ENCODE measurements around the gene GPR25. TPM values are rescaled to one million over a fixed set of nuclear protein-coding genes. Genes with fewer than 3 reads are reported as not detected.
A peak's percentile ranks its signal among the peaks of the same experiment; 100 is the strongest.

Gene GPR25
- total and polyA plus RNA-seq, 10 of the 15 experiments (the other 5 are each of a cell fraction or from before 2014, with no cell fraction given), result not detected

DNA sequence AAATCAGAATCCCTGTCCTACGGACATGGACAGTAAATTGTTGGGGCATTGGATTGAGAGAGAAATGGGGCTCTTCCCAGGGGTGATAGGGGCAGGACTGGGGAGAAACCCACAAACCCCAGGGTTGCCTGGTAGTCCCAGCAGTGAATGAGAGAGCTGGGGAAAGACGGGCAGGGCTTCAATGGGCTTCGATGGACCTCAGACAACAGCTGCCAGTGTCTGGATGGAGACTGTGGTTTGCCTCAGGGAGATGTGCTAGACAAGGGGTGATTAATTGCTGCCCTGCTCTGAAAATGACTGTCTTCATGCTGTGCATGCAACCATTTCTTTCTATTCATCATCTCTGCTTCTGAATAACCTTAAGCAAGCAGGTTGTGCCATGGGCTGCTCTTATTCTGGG, 7.4 kb downstream of the GPR25 start (continued):
- TF ChIP-seq FOXM1 (IDR thresholded peaks at IDR 0.05; ENCODE audit: low read depth, low read length) (peak; percentile 68; the same call in 1 of the 2 replicates), JUND (IDR thresholded peaks at IDR 0.05; ENCODE audit: low read depth, low read length) (peak; percentile 92), BHLHE40 (IDR thresholded peaks at IDR 0.05; ENCODE audit: borderline replicate concordance in 1 of 2, low read depth in 2 of 2, low read length in 1 of 2) (peak; percentile 48 to 73; a peak in 3 of 4 replicates), STAT3 (IDR thresholded peaks at IDR 0.05; ENCODE audit: low read depth, low read length) (peak; percentile 48; the same call in 1 of the 2 replicates), SPI1 (IDR thresholded peaks at IDR 0.05; ENCODE audit: borderline replicate concordance, insufficient read depth, low read depth, low read length) (no peak), TCF12 (IDR thresholded peaks at IDR 0.05; ENCODE audit: low read depth, low read length) (peak; percentile 98), NR2F1 (conservative IDR thresholded peaks at IDR 0.05) (peak; percentile 78), GABPA (IDR thresholded peaks at IDR 0.05; ENCODE audit: low read depth) (no peak), CREM (IDR thresholded peaks at IDR 0.05; ENCODE audit: low read depth) (peak; percentile 87), MXI1 (IDR thresholded peaks at IDR 0.05; ENCODE audit: low read depth, low read length) (0 out of 2 replicates have a peak, but pooled peaks have one; percentile 3), NFYB (IDR thresholded peaks at IDR 0.05; ENCODE audit: insufficient read depth, low read depth, low read length) (no peak), MTA3 (IDR thresholded peaks at IDR 0.05; ENCODE audit: borderline replicate concordance, low read length) (0 out of 2 replicates have a peak, but pooled peaks have one; percentile 60), RELB (IDR thresholded peaks at IDR 0.05; ENCODE audit: low read depth) (peak; percentile 54; the same call in 1 of the 2 replicates), IKZF1 (conservative IDR thresholded peaks at IDR 0.05) (peak; percentile 96), MTA2 (IDR thresholded peaks at IDR 0.05; ENCODE audit: low read depth) (peak; percentile 93), POLR2AphosphoS5 (IDR thresholded peaks at IDR 0.05; ENCODE audit: low read length) (no peak)
- TF ChIP-seq, protein P1, sequence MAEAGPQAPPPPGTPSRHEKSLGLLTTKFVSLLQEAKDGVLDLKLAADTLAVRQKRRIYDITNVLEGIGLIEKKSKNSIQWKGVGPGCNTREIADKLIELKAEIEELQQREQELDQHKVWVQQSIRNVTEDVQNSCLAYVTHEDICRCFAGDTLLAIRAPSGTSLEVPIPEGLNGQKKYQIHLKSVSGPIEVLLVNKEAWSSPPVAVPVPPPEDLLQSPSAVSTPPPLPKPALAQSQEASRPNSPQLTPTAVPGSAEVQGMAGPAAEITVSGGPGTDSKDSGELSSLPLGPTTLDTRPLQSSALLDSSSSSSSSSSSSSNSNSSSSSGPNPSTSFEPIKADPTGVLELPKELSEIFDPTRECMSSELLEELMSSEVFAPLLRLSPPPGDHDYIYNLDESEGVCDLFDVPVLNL (IDR thresholded peaks at IDR 0.05; ENCODE audit: low read depth, low read length), result no peak
- TF ChIP-seq, protein P2, sequence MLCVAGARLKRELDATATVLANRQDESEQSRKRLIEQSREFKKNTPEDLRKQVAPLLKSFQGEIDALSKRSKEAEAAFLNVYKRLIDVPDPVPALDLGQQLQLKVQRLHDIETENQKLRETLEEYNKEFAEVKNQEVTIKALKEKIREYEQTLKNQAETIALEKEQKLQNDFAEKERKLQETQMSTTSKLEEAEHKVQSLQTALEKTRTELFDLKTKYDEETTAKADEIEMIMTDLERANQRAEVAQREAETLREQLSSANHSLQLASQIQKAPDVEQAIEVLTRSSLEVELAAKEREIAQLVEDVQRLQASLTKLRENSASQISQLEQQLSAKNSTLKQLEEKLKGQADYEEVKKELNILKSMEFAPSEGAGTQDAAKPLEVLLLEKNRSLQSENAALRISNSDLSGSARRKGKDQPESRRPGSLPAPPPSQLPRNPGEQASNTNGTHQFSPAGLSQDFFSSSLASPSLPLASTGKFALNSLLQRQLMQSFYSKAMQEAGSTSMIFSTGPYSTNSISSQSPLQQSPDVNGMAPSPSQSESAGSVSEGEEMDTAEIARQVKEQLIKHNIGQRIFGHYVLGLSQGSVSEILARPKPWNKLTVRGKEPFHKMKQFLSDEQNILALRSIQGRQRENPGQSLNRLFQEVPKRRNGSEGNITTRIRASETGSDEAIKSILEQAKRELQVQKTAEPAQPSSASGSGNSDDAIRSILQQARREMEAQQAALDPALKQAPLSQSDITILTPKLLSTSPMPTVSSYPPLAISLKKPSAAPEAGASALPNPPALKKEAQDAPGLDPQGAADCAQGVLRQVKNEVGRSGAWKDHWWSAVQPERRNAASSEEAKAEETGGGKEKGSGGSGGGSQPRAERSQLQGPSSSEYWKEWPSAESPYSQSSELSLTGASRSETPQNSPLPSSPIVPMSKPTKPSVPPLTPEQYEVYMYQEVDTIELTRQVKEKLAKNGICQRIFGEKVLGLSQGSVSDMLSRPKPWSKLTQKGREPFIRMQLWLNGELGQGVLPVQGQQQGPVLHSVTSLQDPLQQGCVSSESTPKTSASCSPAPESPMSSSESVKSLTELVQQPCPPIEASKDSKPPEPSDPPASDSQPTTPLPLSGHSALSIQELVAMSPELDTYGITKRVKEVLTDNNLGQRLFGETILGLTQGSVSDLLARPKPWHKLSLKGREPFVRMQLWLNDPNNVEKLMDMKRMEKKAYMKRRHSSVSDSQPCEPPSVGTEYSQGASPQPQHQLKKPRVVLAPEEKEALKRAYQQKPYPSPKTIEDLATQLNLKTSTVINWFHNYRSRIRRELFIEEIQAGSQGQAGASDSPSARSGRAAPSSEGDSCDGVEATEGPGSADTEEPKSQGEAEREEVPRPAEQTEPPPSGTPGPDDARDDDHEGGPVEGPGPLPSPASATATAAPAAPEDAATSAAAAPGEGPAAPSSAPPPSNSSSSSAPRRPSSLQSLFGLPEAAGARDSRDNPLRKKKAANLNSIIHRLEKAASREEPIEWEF (IDR thresholded peaks at IDR 0.05; ENCODE audit: insufficient replicate concordance, low read depth, low read length), result no peak
- TF ChIP-seq, protein P3, sequence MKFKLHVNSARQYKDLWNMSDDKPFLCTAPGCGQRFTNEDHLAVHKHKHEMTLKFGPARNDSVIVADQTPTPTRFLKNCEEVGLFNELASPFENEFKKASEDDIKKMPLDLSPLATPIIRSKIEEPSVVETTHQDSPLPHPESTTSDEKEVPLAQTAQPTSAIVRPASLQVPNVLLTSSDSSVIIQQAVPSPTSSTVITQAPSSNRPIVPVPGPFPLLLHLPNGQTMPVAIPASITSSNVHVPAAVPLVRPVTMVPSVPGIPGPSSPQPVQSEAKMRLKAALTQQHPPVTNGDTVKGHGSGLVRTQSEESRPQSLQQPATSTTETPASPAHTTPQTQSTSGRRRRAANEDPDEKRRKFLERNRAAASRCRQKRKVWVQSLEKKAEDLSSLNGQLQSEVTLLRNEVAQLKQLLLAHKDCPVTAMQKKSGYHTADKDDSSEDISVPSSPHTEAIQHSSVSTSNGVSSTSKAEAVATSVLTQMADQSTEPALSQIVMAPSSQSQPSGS (IDR thresholded peaks at IDR 0.05; ENCODE audit: low read length), result peak; percentile 70
